ENCODE results near the gene TBK1. TPM values are rescaled to one million over a fixed set of nuclear protein-coding genes. Genes with fewer than 3 reads are reported as not detected.

The TBK1 gene
- total RNA-seq, 4 donors from 2014 or later, result 15.3 to 27.5 (median 19.9) TPM

GRCh38 chr12:64500394-64500793 lies 48.5 kb downstream of the TBK1 start:
- Histone ChIP-seq H3K4me1 (no peaks in the 10 kb centered on the region), H3K36me3 (peaks cover 48% of the 10 kb centered on the region), H3K4me3 (no peak overlapping the region), H3K27ac (no peak overlapping the region), H3K27me3 (no peaks in the 10 kb centered on the region), H3K9me3 (no peaks in the 10 kb centered on the region)
- DNase-seq (ENCODE audit: low spot score in 2 of 2), result no peak
- TF ChIP-seq CTCF (IDR thresholded peaks at IDR 0.05) (no peak), POLR2A (IDR thresholded peaks at IDR 0.05) (no peak), POLR2AphosphoS5 (IDR thresholded peaks at IDR 0.05) (no peak), EP300 (IDR thresholded peaks at IDR 0.05) (no peak)
- WGBS, result 80% methylated on average over 3 of the region's 3 CpGs

- no peak overlapping the region for H3K27ac ChIP-seq
- H3K4me3 ChIP-seq, result no peak overlapping the region
- no peak for DNase-seq (ENCODE audit: low spot score in 2 of 2)
- H3K36me3 ChIP-seq, result peaks cover 43% of the 10 kb centered on the region
- WGBS, result 92% methylated on average over 7 of the region's 7 CpGs
- no peak for TF ChIP-seq POLR2A (IDR thresholded peaks at IDR 0.05)
- no peak for TF ChIP-seq POLR2AphosphoS5 (IDR thresholded peaks at IDR 0.05)
- TF ChIP-seq EP300 (IDR thresholded peaks at IDR 0.05), result no peak
- TF ChIP-seq CTCF (IDR thresholded peaks at IDR 0.05), result no peak
- H3K4me1 ChIP-seq, result no peaks in the 10 kb centered on the region
- no peaks in the 10 kb centered on the region for H3K9me3 ChIP-seq
- no peaks in the 10 kb centered on the region for H3K27me3 ChIP-seq
Measured at GRCh38 chr12:64501486-64501885, 49.6 kb downstream of the TBK1 start.

- Histone ChIP-seq H3K4me1 (no peaks in the 10 kb centered on the region), H3K27ac (no peak overlapping the region), H3K27me3 (no peaks in the 10 kb centered on the region), H3K36me3 (no peaks in the 10 kb centered on the region), H3K4me3 (no peak overlapping the region), H3K9me3 (no peaks in the 10 kb centered on the region)
- WGBS, result 81% methylated on average over 4 of the region's 4 CpGs
- DNase-seq (ENCODE audit: low spot score in 2 of 2), result no peak
- no peak for TF ChIP-seq EP300 (IDR thresholded peaks at IDR 0.05)
Measured at GRCh38 chr12:64506955-64507354, 55.0 kb downstream of the TBK1 start.

- 59% methylated on average over 1 of the region's 1 CpG for WGBS
- H3K27ac ChIP-seq, result no peak overlapping the region
- H3K4me1 ChIP-seq, result no peaks in the 10 kb centered on the region
- DNase-seq (ENCODE audit: low spot score in 2 of 2), result no peak
- TF ChIP-seq POLR2A (IDR thresholded peaks at IDR 0.05), result no peak
- TF ChIP-seq EP300 (IDR thresholded peaks at IDR 0.05), result no peak
- TF ChIP-seq CTCF (IDR thresholded peaks at IDR 0.05), result no peak
- TF ChIP-seq POLR2AphosphoS5 (IDR thresholded peaks at IDR 0.05), result no peak
- no peak overlapping the region for H3K4me3 ChIP-seq
- no peaks in the 10 kb centered on the region for H3K36me3 ChIP-seq
- no peaks in the 10 kb centered on the region for H3K27me3 ChIP-seq
- no peaks in the 10 kb centered on the region for H3K9me3 ChIP-seq
Measured at GRCh38 chr12:64510667-64511066, 58.7 kb downstream of the TBK1 start.

- H3K9me3 ChIP-seq, result no peaks in the 10 kb centered on the region
- WGBS, result 72% methylated on average over 5 of the region's 5 CpGs
- no peaks in the 10 kb centered on the region for H3K36me3 ChIP-seq
- TF ChIP-seq POLR2AphosphoS5 (IDR thresholded peaks at IDR 0.05) (no peak), CTCF (IDR thresholded peaks at IDR 0.05) (no peak), POLR2A (IDR thresholded peaks at IDR 0.05) (no peak), EP300 (IDR thresholded peaks at IDR 0.05) (no peak)
- no peak for DNase-seq (ENCODE audit: low spot score in 2 of 2)
- no peak overlapping the region for H3K27ac ChIP-seq
- no peaks in the 10 kb centered on the region for H3K4me1 ChIP-seq
- H3K27me3 ChIP-seq, result no peaks in the 10 kb centered on the region
- H3K4me3 ChIP-seq, result no peak overlapping the region
Measured at GRCh38 chr12:64518396-64518795, 66.5 kb downstream of the TBK1 start.

GRCh38 chr12:64521833-64522232 lies 69.9 kb downstream of the TBK1 start:
- no peaks in the 10 kb centered on the region for H3K36me3 ChIP-seq
- WGBS, result 46% methylated on average over 3 of the region's 3 CpGs
- no peak overlapping the region for H3K27ac ChIP-seq
- H3K4me3 ChIP-seq, result no peak overlapping the region
- no peak for DNase-seq (ENCODE audit: low spot score in 2 of 2)
- no peaks in the 10 kb centered on the region for H3K9me3 ChIP-seq
- H3K4me1 ChIP-seq, result no peaks in the 10 kb centered on the region
- no peak for TF ChIP-seq POLR2A (IDR thresholded peaks at IDR 0.05)
- no peak for TF ChIP-seq EP300 (IDR thresholded peaks at IDR 0.05)
- TF ChIP-seq CTCF (IDR thresholded peaks at IDR 0.05), result no peak
- TF ChIP-seq POLR2AphosphoS5 (IDR thresholded peaks at IDR 0.05), result no peak
- H3K27me3 ChIP-seq, result no peaks in the 10 kb centered on the region
